ENCODE data around the gene ACAP2. TPM values are rescaled to one million over a fixed set of nuclear protein-coding genes. Genes with fewer than 3 reads are reported as not detected.

Gene ACAP2
- total RNA-seq, 1 experiment from 2014 or later: 42.0 TPM

- no peak for ATAC-seq
- DNase-seq (ENCODE audit: low spot score): no peak
- Mint-ChIP-seq H3K4me3 (no peak overlapping the region), H3K27ac (no peak overlapping the region), H3K4me1 (peaks cover 6% of the 10 kb centered on the region; the same call in 1 of the 2 replicates), H3K9me3 (no peaks in the 10 kb centered on the region), H3K36me3 (no peaks in the 10 kb centered on the region), H3K27me3 (ENCODE audit: low read depth) (no peaks in the 10 kb centered on the region)
- ChIA-PET CTCF (no interaction called here), POLR2A (no interaction called here)
- TF ChIP-seq, protein P1, sequence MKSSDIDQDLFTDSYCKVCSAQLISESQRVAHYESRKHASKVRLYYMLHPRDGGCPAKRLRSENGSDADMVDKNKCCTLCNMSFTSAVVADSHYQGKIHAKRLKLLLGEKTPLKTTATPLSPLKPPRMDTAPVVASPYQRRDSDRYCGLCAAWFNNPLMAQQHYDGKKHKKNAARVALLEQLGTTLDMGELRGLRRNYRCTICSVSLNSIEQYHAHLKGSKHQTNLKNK (CRISPR knock-in tag; IDR thresholded peaks at IDR 0.05): no peak
- no peak for TF ChIP-seq MXD4 (CRISPR knock-in tag; IDR thresholded peaks at IDR 0.05; ENCODE audit: borderline replicate concordance)
- TF ChIP-seq, protein P2, sequence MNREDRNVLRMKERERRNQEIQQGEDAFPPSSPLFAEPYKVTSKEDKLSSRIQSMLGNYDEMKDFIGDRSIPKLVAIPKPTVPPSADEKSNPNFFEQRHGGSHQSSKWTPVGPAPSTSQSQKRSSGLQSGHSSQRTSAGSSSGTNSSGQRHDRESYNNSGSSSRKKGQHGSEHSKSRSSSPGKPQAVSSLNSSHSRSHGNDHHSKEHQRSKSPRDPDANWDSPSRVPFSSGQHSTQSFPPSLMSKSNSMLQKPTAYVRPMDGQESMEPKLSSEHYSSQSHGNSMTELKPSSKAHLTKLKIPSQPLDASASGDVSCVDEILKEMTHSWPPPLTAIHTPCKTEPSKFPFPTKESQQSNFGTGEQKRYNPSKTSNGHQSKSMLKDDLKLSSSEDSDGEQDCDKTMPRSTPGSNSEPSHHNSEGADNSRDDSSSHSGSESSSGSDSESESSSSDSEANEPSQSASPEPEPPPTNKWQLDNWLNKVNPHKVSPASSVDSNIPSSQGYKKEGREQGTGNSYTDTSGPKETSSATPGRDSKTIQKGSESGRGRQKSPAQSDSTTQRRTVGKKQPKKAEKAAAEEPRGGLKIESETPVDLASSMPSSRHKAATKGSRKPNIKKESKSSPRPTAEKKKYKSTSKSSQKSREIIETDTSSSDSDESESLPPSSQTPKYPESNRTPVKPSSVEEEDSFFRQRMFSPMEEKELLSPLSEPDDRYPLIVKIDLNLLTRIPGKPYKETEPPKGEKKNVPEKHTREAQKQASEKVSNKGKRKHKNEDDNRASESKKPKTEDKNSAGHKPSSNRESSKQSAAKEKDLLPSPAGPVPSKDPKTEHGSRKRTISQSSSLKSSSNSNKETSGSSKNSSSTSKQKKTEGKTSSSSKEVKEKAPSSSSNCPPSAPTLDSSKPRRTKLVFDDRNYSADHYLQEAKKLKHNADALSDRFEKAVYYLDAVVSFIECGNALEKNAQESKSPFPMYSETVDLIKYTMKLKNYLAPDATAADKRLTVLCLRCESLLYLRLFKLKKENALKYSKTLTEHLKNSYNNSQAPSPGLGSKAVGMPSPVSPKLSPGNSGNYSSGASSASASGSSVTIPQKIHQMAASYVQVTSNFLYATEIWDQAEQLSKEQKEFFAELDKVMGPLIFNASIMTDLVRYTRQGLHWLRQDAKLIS (CRISPR knock-in tag; IDR thresholded peaks at IDR 0.05; ENCODE audit: borderline replicate concordance): no peak
- TF ChIP-seq SMAD4 (CRISPR knock-in tag; IDR thresholded peaks at IDR 0.05): no peak
- TF ChIP-seq SOX15 (CRISPR knock-in tag; IDR thresholded peaks at IDR 0.05): no peak
- TF ChIP-seq ATF1 (CRISPR knock-in tag; IDR thresholded peaks at IDR 0.05): no peak
- TF ChIP-seq ZNF396 (CRISPR knock-in tag; IDR thresholded peaks at IDR 0.05; ENCODE audit: borderline replicate concordance): no peak
- TF ChIP-seq, protein P3, sequence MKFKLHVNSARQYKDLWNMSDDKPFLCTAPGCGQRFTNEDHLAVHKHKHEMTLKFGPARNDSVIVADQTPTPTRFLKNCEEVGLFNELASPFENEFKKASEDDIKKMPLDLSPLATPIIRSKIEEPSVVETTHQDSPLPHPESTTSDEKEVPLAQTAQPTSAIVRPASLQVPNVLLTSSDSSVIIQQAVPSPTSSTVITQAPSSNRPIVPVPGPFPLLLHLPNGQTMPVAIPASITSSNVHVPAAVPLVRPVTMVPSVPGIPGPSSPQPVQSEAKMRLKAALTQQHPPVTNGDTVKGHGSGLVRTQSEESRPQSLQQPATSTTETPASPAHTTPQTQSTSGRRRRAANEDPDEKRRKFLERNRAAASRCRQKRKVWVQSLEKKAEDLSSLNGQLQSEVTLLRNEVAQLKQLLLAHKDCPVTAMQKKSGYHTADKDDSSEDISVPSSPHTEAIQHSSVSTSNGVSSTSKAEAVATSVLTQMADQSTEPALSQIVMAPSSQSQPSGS (CRISPR knock-in tag; IDR thresholded peaks at IDR 0.05; ENCODE audit: borderline replicate concordance, low read depth): no peak
- no peak for TF ChIP-seq JUN (CRISPR knock-in tag; IDR thresholded peaks at IDR 0.05)
- no peak for TF ChIP-seq KAT7 (CRISPR knock-in tag; IDR thresholded peaks at IDR 0.05; ENCODE audit: borderline replicate concordance)
- no peak for TF ChIP-seq ELF4 (CRISPR knock-in tag; IDR thresholded peaks at IDR 0.05; ENCODE audit: low read depth)
- no peak for TF ChIP-seq ETV6 (CRISPR knock-in tag; IDR thresholded peaks at IDR 0.05)
- TF ChIP-seq, protein P4, sequence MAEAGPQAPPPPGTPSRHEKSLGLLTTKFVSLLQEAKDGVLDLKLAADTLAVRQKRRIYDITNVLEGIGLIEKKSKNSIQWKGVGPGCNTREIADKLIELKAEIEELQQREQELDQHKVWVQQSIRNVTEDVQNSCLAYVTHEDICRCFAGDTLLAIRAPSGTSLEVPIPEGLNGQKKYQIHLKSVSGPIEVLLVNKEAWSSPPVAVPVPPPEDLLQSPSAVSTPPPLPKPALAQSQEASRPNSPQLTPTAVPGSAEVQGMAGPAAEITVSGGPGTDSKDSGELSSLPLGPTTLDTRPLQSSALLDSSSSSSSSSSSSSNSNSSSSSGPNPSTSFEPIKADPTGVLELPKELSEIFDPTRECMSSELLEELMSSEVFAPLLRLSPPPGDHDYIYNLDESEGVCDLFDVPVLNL (CRISPR knock-in tag; IDR thresholded peaks at IDR 0.05; ENCODE audit: borderline replicate concordance, low read depth): no peak
- no peak for TF ChIP-seq ZSCAN18 (CRISPR knock-in tag; IDR thresholded peaks at IDR 0.05)
- TF ChIP-seq ZNF317 (CRISPR knock-in tag; IDR thresholded peaks at IDR 0.05; ENCODE audit: borderline replicate concordance, low read depth): no peak
- TF ChIP-seq, protein P5, sequence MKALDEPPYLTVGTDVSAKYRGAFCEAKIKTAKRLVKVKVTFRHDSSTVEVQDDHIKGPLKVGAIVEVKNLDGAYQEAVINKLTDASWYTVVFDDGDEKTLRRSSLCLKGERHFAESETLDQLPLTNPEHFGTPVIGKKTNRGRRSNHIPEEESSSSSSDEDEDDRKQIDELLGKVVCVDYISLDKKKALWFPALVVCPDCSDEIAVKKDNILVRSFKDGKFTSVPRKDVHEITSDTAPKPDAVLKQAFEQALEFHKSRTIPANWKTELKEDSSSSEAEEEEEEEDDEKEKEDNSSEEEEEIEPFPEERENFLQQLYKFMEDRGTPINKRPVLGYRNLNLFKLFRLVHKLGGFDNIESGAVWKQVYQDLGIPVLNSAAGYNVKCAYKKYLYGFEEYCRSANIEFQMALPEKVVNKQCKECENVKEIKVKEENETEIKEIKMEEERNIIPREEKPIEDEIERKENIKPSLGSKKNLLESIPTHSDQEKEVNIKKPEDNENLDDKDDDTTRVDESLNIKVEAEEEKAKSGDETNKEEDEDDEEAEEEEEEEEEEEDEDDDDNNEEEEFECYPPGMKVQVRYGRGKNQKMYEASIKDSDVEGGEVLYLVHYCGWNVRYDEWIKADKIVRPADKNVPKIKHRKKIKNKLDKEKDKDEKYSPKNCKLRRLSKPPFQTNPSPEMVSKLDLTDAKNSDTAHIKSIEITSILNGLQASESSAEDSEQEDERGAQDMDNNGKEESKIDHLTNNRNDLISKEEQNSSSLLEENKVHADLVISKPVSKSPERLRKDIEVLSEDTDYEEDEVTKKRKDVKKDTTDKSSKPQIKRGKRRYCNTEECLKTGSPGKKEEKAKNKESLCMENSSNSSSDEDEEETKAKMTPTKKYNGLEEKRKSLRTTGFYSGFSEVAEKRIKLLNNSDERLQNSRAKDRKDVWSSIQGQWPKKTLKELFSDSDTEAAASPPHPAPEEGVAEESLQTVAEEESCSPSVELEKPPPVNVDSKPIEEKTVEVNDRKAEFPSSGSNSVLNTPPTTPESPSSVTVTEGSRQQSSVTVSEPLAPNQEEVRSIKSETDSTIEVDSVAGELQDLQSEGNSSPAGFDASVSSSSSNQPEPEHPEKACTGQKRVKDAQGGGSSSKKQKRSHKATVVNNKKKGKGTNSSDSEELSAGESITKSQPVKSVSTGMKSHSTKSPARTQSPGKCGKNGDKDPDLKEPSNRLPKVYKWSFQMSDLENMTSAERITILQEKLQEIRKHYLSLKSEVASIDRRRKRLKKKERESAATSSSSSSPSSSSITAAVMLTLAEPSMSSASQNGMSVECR (CRISPR knock-in tag; IDR thresholded peaks at IDR 0.05; ENCODE audit: borderline replicate concordance): no peak
- no peak for TF ChIP-seq ZNF232 (CRISPR knock-in tag; IDR thresholded peaks at IDR 0.05)
- no peak for TF ChIP-seq ZBTB43 (CRISPR knock-in tag; IDR thresholded peaks at IDR 0.05)
Observed at GRCh38 chr3:195421400-195421799, 21.4 kb downstream of the ACAP2 start.
